Hepatocyte (in vitro differentiated cells): Measurements from ENCODE around the gene GP5.

Source experiments
- CTCF ChIP-seq: fragments of 200-600 bp; sonication (generic); IDR thresholded peaks from 2 replicates; pipeline ENCODE4 v1.5.1; 2016; ENCODE audit warnings: antibody characterized with exemption, mild to moderate bottlenecking; ENCODE audit not compliant: poor library complexity
- EZH2 ChIP-seq: fragments of 200-600 bp; sonication (generic); IDR thresholded peaks from 2 replicates; pipeline ENCODE4 v1.6.1; 2016; ENCODE audit warnings: antibody characterized with exemption, mild to moderate bottlenecking, borderline replicate concordance

DNA sequence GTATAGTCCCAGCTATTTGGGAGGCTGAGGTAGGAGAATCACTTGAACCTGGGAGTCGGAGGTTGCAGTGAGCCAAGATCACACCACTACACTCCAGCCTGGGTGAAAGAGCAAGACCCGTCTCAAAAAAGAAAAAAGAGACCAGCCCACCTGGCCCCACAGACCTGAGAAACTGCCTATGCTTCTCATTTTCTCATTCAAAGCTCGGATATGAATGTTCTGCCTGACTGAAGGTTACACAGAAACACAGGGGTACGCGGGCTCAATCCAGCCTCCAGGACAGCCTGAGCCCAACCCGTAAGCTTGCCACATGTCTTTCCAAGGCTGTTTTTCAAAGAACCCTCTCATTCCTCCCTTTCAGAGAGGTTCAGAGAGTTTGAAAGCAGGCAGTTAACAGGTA, 19.8 kb downstream of the GP5 start:
- TF ChIP-seq EZH2 (no peak), CTCF (no peak)
